HepG2 (cell line): ENCODE results near the gene LTBR. TPM values are rescaled to one million over a fixed set of nuclear protein-coding genes. Genes with fewer than 3 reads are reported as not detected.

Source experiments
- ATAC-seq: fragments of 200-7000 bp; cut with Tn5 transposase; 3 replicates; pipeline ENCODE4 v1.9.1; 2020; ENCODE audit warnings: mild to moderate bottlenecking, moderate library complexity
- BruUV-seq: library from RNA; stranded (reverse); fragments of 400-500 nt; replicated peaks from 2 replicates; lab custom pipeline; 2021; lab: Mats Ljungman, UMichigan
- CTCF ChIA-PET: fragments of 300-600 bp; formaldehyde crosslinking; extraction: SDS; loops from one replicate; lab custom pipeline; 2021; ENCODE audit warnings: low total read pairs, inconsistent platforms, low intra/inter-chr PET ratio; lab: Yijun Ruan, JAX
- POLR2A ChIA-PET: fragments of 350-600 bp; sonication (Branson Sonifier 250); formaldehyde crosslinking; loops from one replicate; lab custom pipeline; 2020; ENCODE audit warnings: antibody characterized with exemption, inconsistent platforms; lab: Yijun Ruan, JAX
- DNase-seq: peaks from one replicate; pipeline ENCODE4 v3.0.0-alpha.2; 2015; ENCODE audit warnings: low spot score
- FAIRE-seq: peaks from 3 replicates; lab custom pipeline; 2011; peaks lifted over from hg19 to GRCh38; lab: Jason Lieb, UNC
- H2AFZ ChIP-seq: one replicate; pipeline ENCODE4 v1.6.1; 2011; ENCODE audit warnings: low read length, inconsistent platforms
- H3K27ac ChIP-seq: fragments of 300-600 bp; 3 replicates; pipeline ENCODE4 v1.8.0; 2011; ENCODE audit warnings: mixed run types, mild to moderate bottlenecking, mixed read lengths, low read length, inconsistent platforms; ENCODE audit not compliant: insufficient read depth; ENCODE audit errors: extremely low read length
- H3K27me3 ChIP-seq, 2 experiments: fragments of 200-600 bp in 1 of 2; 2 replicates in 1 of 2; 3 replicates in 1 of 2; pipeline versions ENCODE4 v1.6.0 to v1.8.0; 2011; ENCODE audit warnings: low read length in 2 of 2, mild to moderate bottlenecking in 2 of 2, moderate library complexity in 2 of 2, inconsistent platforms in 1 of 2; ENCODE audit not compliant: insufficient read depth in 2 of 2, control insufficient read depth in 1 of 2
- H3K36me3 ChIP-seq, 2 experiments: fragments of 200-600 bp in 1 of 2; replicated peaks in 1 of 2; 2 replicates in 1 of 2; 3 replicates in 1 of 2; pipeline versions ENCODE4 v1.5.1 to v1.8.0; 2011; ENCODE audit warnings: low read length in 2 of 2, inconsistent platforms in 1 of 2; ENCODE audit not compliant: insufficient read depth in 2 of 2, control insufficient read depth in 1 of 2
- H3K4me1 ChIP-seq: 2 replicates; pipeline ENCODE4 v1.5.1; 2012; ENCODE audit warnings: low read length, inconsistent platforms; ENCODE audit not compliant: insufficient read depth
- H3K4me2 ChIP-seq: 2 replicates; pipeline ENCODE4 v1.6.0; 2011; ENCODE audit warnings: low read depth, low read length, inconsistent platforms
- H3K4me3 ChIP-seq, 3 experiments: fragments of 200-600 bp in 1 of 3; sonication (generic), shearing (Covaris generic) in 1 of 3; replicated peaks in 1 of 3; 2 replicates each; pipeline ENCODE4 v1.5.1; 2011 to 2016; ENCODE audit warnings: low read length in 3 of 3, inconsistent platforms in 2 of 3, low read depth in 2 of 3, mild to moderate bottlenecking in 2 of 3, control low read depth in 1 of 3, mixed read lengths in 1 of 3; ENCODE audit not compliant: insufficient read depth in 1 of 3
- H3K79me2 ChIP-seq: one replicate; pipeline ENCODE4 v1.6.1; 2011; ENCODE audit warnings: low read length, inconsistent platforms; ENCODE audit not compliant: insufficient read depth
- H3K9ac ChIP-seq: 2 replicates; pipeline ENCODE4 v1.6.0; 2011; ENCODE audit warnings: mild to moderate bottlenecking, low read depth, low read length, inconsistent platforms; ENCODE audit not compliant: insufficient read depth
- H3K9me3 ChIP-seq: 2 replicates; pipeline ENCODE4 v1.5.1; 2012; ENCODE audit warnings: mild to moderate bottlenecking, low read length
- H4K20me1 ChIP-seq: 2 replicates; pipeline ENCODE4 v1.6.0; 2011; ENCODE audit warnings: inconsistent platforms, mild to moderate bottlenecking, low read length, moderate library complexity; ENCODE audit not compliant: insufficient read depth
- MNT ChIP-seq: fragments of 450-650 bp; IDR thresholded peaks from 2 replicates; pipeline ENCODE4 v1.6.1; 2016
- SMAD3 ChIP-seq: sonication (generic); formaldehyde crosslinking; IDR thresholded peaks from 2 replicates; pipeline ENCODE4 v1.4.0; 2020; ENCODE audit warnings: missing genetic modification reagents
- ZBTB34 ChIP-seq: sonication (generic); formaldehyde crosslinking; IDR thresholded peaks from 2 replicates; pipeline ENCODE4 v1.8.0; 2022; ENCODE audit warnings: mild to moderate bottlenecking, missing genetic modification reagents
- ZNF576 ChIP-seq: sonication (generic); formaldehyde crosslinking; IDR thresholded peaks from 2 replicates; pipeline ENCODE4 v1.4.0; 2020; ENCODE audit warnings: mild to moderate bottlenecking, missing genetic modification reagents
- ZNF776 ChIP-seq: sonication (generic); formaldehyde crosslinking; IDR thresholded peaks from 2 replicates; pipeline ENCODE4 v1.4.0; 2020; ENCODE audit warnings: mild to moderate bottlenecking, missing genetic modification reagents
- ZSCAN20 ChIP-seq: sonication (generic); formaldehyde crosslinking; IDR thresholded peaks from 2 replicates; pipeline ENCODE4 v1.4.0; 2020; ENCODE audit warnings: missing genetic modification reagents, mild to moderate bottlenecking, borderline replicate concordance
- WGBS: methylation state at CpG from one replicate; pipeline ENCODE4 v1.1.6; 2017; ENCODE audit warnings: low lambda C conversion rate; 5-methylcytosine and 5-hydroxymethylcytosine counted together
- in situ Hi-C: cut with HindIII; loops from 2 replicates; pipeline ENCODE4 v1.10.0; 2017; ENCODE audit warnings: low pct_unique_long_range_greater_than_20kb; ENCODE audit not compliant: extremely low pct_ligation_motif_present
- intact Hi-C: fragments of 100-400 bp; cut with micrococcal nuclease; formaldehyde crosslinking; loops from one replicate; pipeline ENCODE4 v1.10.0; 2022; ENCODE audit not compliant: unreplicated experiment
- polyA plus RNA-seq, 8 experiments: library from polyadenylated mRNA; depleted of rRNA in 3 of 8; stranded (reverse) in 7 of 8; unstranded in 1 of 8; fragments of >200 nt; fragmentation: Illumina TruSeq in 4 of 8; extraction: Trizol in 4 of 8; gene quantifications; 2 replicates each; pipeline versions ENCODE4 v1.2.1 to v1.2.3, GENCODE V29; 2011 to 2016; ENCODE audit warnings: low read depth in 4 of 8, missing spikeins in 1 of 8, mixed read lengths in 1 of 8; ENCODE audit not compliant: insufficient read depth in 1 of 8
- total RNA-seq, 5 experiments: library from RNA; depleted of rRNA; stranded (reverse); fragments of >200 nt; fragmentation: Illumina TruSeq; extraction: Trizol; gene quantifications; 2 replicates each; pipeline ENCODE4 v1.2.3, GENCODE V29; 2016; ENCODE audit warnings: low read depth in 1 of 5

The LTBR gene
- total and polyA plus RNA-seq, 2 of the 13 experiments (the other 11 are each of a cell fraction or from before 2014, with no cell fraction given), result 31.4 to 34.8 TPM

- TF ChIP-seq ZBTB34 (CRISPR knock-in tag) (no peak), ZSCAN20 (CRISPR knock-in tag) (no peak), ZNF776 (CRISPR knock-in tag) (no peak), SMAD3 (CRISPR knock-in tag) (no peak)
Measured at GRCh38 chr12:6352193-6353173, 31.5 kb upstream of the LTBR start (continued).

GRCh38 chr12:6354495-6355393 is 29.2 kb upstream of the LTBR start:
- POLR2A ChIA-PET, result interaction anchor here (1.0 to 2.2 kb wide), 6 partner anchors 9 to 29 kb away, joined by 3 to 17 read pairs (median 6); partner anchors contain the start of genes LTBR and TNFRSF1A

More at GRCh38 chr12:6354495-6355393, 29.2 kb upstream of the LTBR start:
- H3K9me3 ChIP-seq, result no peaks in the 10 kb centered on the region
- intact Hi-C loops, result no loop called here
- ATAC-seq (peak; percentile 15; the same call in 2 of the 3 replicates), FAIRE-seq (no peak), DNase-seq (no peak)
- no peak overlapping the region for H3K4me2 ChIP-seq
- H3K27ac ChIP-seq, result no peak overlapping the region
- WGBS, result 91% methylated on average over 8 of the region's 10 CpGs
- CTCF ChIA-PET, result no interaction called here
- H4K20me1 ChIP-seq, result no peaks in the 10 kb centered on the region
- H3K4me1 ChIP-seq, result peaks cover 49% of the 10 kb centered on the region
- no peaks in the 10 kb centered on the region for H3K27me3 ChIP-seq
- in situ Hi-C loops, result no loop called here
- H2AFZ ChIP-seq, result no peak overlapping the region
- H3K9ac ChIP-seq, result no peak overlapping the region
- H3K36me3 ChIP-seq, result no peaks in the 10 kb centered on the region
- no peak overlapping the region for H3K4me3 ChIP-seq
- no TSS peak for BruUV-seq
- TF ChIP-seq ZNF576 (CRISPR knock-in tag) (no peak), MNT (peak; percentile 28; the same call in 1 of the 2 replicates)
- H3K79me2 ChIP-seq, result no peaks in the 10 kb centered on the region
